SK-N-SH treated with all-trans-retinoic acid at 6 μM for 48 hours (cell line): ENCODE results near the gene SCYGR6.

Source experiments
- ARNTL ChIP-seq: fragments of 450-650 bp; formaldehyde crosslinking; IDR thresholded peaks from 2 replicates; pipeline ENCODE4 v1.5.0; 2020; ENCODE audit warnings: low read depth, mild to moderate bottlenecking, moderate library complexity, borderline replicate concordance
- BACH2 ChIP-seq: fragments of 250-450 bp; sonication (Bioruptor Pico); IDR thresholded peaks from 2 replicates; pipeline ENCODE4 v1.9.0; 2021; ENCODE audit warnings: mild to moderate bottlenecking, borderline replicate concordance
- CSRNP3 ChIP-seq: fragments of 250-450 bp; sonication (Bioruptor Pico); IDR thresholded peaks from 2 replicates; pipeline ENCODE4 v1.5.1; 2021; ENCODE audit warnings: mild to moderate bottlenecking, moderate library complexity
- ESRRG ChIP-seq: fragments of 250-450 bp; sonication (Bioruptor Pico); IDR thresholded peaks from 2 replicates; pipeline ENCODE4 v1.6.1; 2021; ENCODE audit warnings: mild to moderate bottlenecking
- SNAI2 ChIP-seq: fragments of 250-450 bp; sonication (Bioruptor Pico); IDR thresholded peaks from 2 replicates; pipeline ENCODE4 v1.5.0; 2020; ENCODE audit warnings: mild to moderate bottlenecking, moderate library complexity
- TCF4 ChIP-seq: fragments of 250-450 bp; sonication (Bioruptor Pico); IDR thresholded peaks from 2 replicates; pipeline ENCODE4 v1.8.0; 2021; ENCODE audit warnings: mild to moderate bottlenecking, moderate library complexity, borderline replicate concordance
- ZFP3 ChIP-seq: fragments of 250-450 bp; sonication (Bioruptor Pico); IDR thresholded peaks from 2 replicates; pipeline ENCODE4 v1.5.0; 2020; ENCODE audit warnings: mild to moderate bottlenecking, moderate library complexity
- ZFP30 ChIP-seq: fragments of 450-650 bp; formaldehyde crosslinking; IDR thresholded peaks from 2 replicates; pipeline ENCODE4 v1.5.0; 2022; ENCODE audit warnings: mild to moderate bottlenecking, moderate library complexity
- TF ChIP-seq, protein P1 (sequence below): fragments of 250-450 bp; sonication (Bioruptor Pico); IDR thresholded peaks from 2 replicates; pipeline ENCODE4 v1.5.1; 2020; ENCODE audit warnings: low read depth, mild to moderate bottlenecking, moderate library complexity
- TF ChIP-seq, protein P2 (sequence below): fragments of 250-450 bp; sonication (Bioruptor Pico); IDR thresholded peaks from 2 replicates; pipeline ENCODE4 v1.8.0; 2020; ENCODE audit warnings: mild to moderate bottlenecking, moderate library complexity, borderline replicate concordance

GRCh38 chr2:227706859-227707258, 17.7 kb downstream of the SCYGR6 start:
- no peak for TF ChIP-seq CSRNP3
- TF ChIP-seq ZFP30 (CRISPR knock-in tag) = no peak
- TF ChIP-seq, protein P1, sequence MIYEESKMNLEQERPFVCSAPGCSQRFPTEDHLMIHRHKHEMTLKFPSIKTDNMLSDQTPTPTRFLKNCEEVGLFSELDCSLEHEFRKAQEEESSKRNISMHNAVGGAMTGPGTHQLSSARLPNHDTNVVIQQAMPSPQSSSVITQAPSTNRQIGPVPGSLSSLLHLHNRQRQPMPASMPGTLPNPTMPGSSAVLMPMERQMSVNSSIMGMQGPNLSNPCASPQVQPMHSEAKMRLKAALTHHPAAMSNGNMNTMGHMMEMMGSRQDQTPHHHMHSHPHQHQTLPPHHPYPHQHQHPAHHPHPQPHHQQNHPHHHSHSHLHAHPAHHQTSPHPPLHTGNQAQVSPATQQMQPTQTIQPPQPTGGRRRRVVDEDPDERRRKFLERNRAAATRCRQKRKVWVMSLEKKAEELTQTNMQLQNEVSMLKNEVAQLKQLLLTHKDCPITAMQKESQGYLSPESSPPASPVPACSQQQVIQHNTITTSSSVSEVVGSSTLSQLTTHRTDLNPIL (CRISPR knock-in tag) = no peak
- TF ChIP-seq ESRRG (CRISPR knock-in tag) = no peak
- TF ChIP-seq BACH2 (CRISPR knock-in tag) = no peak
- no peak for TF ChIP-seq ARNTL
- no peak for TF ChIP-seq TCF4 (CRISPR knock-in tag)
- TF ChIP-seq, protein P2, sequence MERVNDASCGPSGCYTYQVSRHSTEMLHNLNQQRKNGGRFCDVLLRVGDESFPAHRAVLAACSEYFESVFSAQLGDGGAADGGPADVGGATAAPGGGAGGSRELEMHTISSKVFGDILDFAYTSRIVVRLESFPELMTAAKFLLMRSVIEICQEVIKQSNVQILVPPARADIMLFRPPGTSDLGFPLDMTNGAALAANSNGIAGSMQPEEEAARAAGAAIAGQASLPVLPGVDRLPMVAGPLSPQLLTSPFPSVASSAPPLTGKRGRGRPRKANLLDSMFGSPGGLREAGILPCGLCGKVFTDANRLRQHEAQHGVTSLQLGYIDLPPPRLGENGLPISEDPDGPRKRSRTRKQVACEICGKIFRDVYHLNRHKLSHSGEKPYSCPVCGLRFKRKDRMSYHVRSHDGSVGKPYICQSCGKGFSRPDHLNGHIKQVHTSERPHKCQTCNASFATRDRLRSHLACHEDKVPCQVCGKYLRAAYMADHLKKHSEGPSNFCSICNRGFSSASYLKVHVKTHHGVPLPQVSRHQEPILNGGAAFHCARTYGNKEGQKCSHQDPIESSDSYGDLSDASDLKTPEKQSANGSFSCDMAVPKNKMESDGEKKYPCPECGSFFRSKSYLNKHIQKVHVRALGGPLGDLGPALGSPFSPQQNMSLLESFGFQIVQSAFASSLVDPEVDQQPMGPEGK (CRISPR knock-in tag) = no peak
- TF ChIP-seq SNAI2 (CRISPR knock-in tag) = no peak
- TF ChIP-seq ZFP3 (CRISPR knock-in tag) = no peak
